Renal pelvis (tissue), 4 donors: ENCODE measurements around the gene SELENOO. TPM values are rescaled to one million over a fixed set of nuclear protein-coding genes. Genes with fewer than 3 reads are reported as not detected.
A peak's percentile ranks its signal among the peaks of the same experiment; 100 is the strongest.

Experiments
- DNase-seq: peaks from one replicate; pipeline ENCODE4 v3.0.0-alpha.2; 2013
- polyA plus RNA-seq, 3 donors: library from polyadenylated mRNA; unstranded; fragments of 120-200 nt; gene quantifications; one replicate each; pipeline ENCODE4 v1.2.1, GENCODE V29; 2013; ENCODE audit not compliant: insufficient read length in 3 of 3

SELENOO gene
- polyA plus RNA-seq, 3 donors: 24.8 to 32.9 (median 28.9) TPM

- DNase-seq: no peak
Observed at GRCh38 chr22:50229370-50229769, 28.6 kb downstream of the SELENOO start.

GRCh38 chr22:50232481-50233151 is 31.8 kb downstream of the SELENOO start:
- DNase-seq: no peak

- DNase-seq: no peak
Observed at GRCh38 chr22:50233223-50233622, 32.4 kb downstream of the SELENOO start.

- DNase-seq: no peak
Observed at GRCh38 chr22:50236731-50237409, 36.1 kb downstream of the SELENOO start.

- no peak for DNase-seq
Observed at GRCh38 chr22:50238755-50239154, 37.9 kb downstream of the SELENOO start.

- no peak for DNase-seq
Observed at GRCh38 chr22:50242406-50242949, 41.7 kb downstream of the SELENOO start.

GRCh38 chr22:50243685-50244419 is 43.0 kb downstream of the SELENOO start:
- no peak for DNase-seq

- DNase-seq: peak; percentile 96
Observed at GRCh38 chr22:50244420-50245213, 43.8 kb downstream of the SELENOO start, which contains the start of gene TUBGCP6. TUBGCP6 (minus strand) TSS chr22:50245023; CDS start chr22:50244459, 564 bp downstream.

GRCh38 chr22:50245214-50246072 is 44.6 kb downstream of the SELENOO start:
- no peak for DNase-seq

- DNase-seq: no peak
Observed at GRCh38 chr22:50246242-50247175, 45.7 kb downstream of the SELENOO start.

- DNase-seq: no peak
Observed at GRCh38 chr22:50247748-50248147, 46.9 kb downstream of the SELENOO start.

- DNase-seq: no peak
Observed at GRCh38 chr22:50248196-50249081, 47.6 kb downstream of the SELENOO start.

- no peak for DNase-seq
Observed at GRCh38 chr22:50249341-50250248, 48.8 kb downstream of the SELENOO start.

- no peak for DNase-seq
Observed at GRCh38 chr22:50250249-50250554, 49.4 kb downstream of the SELENOO start.

GRCh38 chr22:50250555-50251476 is 50.0 kb downstream of the SELENOO start, which contains the start of gene HDAC10:
HDAC10 (minus strand) TSS chr22:50251265; CDS start chr22:50251032, 233 bp downstream.
- no peak for DNase-seq

GRCh38 chr22:50251477-50252081 is 50.8 kb downstream of the SELENOO start:
- DNase-seq: no peak
